Thymus (tissue), 11 donors: ENCODE results near the gene FAAH2. TPM values are rescaled to one million over a fixed set of nuclear protein-coding genes. Genes with fewer than 3 reads are reported as not detected.

Experiments used
- DNase-seq, 9 donors: peaks; one replicate each; pipeline ENCODE4 v3.0.0-alpha.2; 2013; ENCODE audit warnings: low spot score in 9 of 9, low read depth in 6 of 9, missing footprints in 1 of 9
- H3K27ac ChIP-seq, 2 donors: one replicate each; pipeline ENCODE4 v1.5.1; 2013; ENCODE audit warnings: control low read depth in 1 of 2, low read depth in 1 of 2, low read length in 1 of 2, mild to moderate bottlenecking in 1 of 2, moderate library complexity in 1 of 2
- H3K27me3 ChIP-seq, 2 donors: one replicate each; pipeline ENCODE4 v1.5.1; 2013; ENCODE audit warnings: low read length in 1 of 2; ENCODE audit not compliant: control insufficient read depth in 2 of 2, insufficient read depth in 1 of 2
- H3K36me3 ChIP-seq, 2 donors: one replicate each; pipeline ENCODE4 v1.5.1; 2013; ENCODE audit warnings: low read length in 1 of 2, mild to moderate bottlenecking in 1 of 2, moderate library complexity in 1 of 2; ENCODE audit not compliant: control insufficient read depth in 2 of 2, insufficient read depth in 2 of 2
- H3K4me1 ChIP-seq, 2 donors: one replicate each; pipeline ENCODE4 v1.5.1; 2013; ENCODE audit warnings: low read length in 2 of 2; ENCODE audit not compliant: control insufficient read depth in 2 of 2, insufficient read depth in 2 of 2
- H3K4me3 ChIP-seq, 2 donors: one replicate each; pipeline ENCODE4 v1.5.1; 2013; ENCODE audit warnings: low read length in 2 of 2, control low read depth in 1 of 2, mild to moderate bottlenecking in 1 of 2
- H3K9me3 ChIP-seq, 2 donors: one replicate each; pipeline ENCODE4 v1.5.1; 2013; ENCODE audit warnings: low read length in 1 of 2, mild to moderate bottlenecking in 1 of 2; ENCODE audit not compliant: control insufficient read depth in 2 of 2, insufficient read depth in 1 of 2
- WGBS: extraction: QIAGEN DNeasy Blood & Tissue Kit; methylation state at CpG from one replicate; pipeline ENCODE4 v1.1.7; 2013; 5-methylcytosine and 5-hydroxymethylcytosine counted together
- polyA plus RNA-seq: library from polyadenylated mRNA; stranded (reverse); fragments of 200-250 nt; gene quantifications from one replicate; pipeline ENCODE4 v1.2.3, GENCODE V29; 2013
- total RNA-seq: library from RNA; stranded (reverse); fragments of 120-200 nt; gene quantifications from one replicate; pipeline ENCODE4 v1.2.4, GENCODE V29; 2013
- donor health status: healthy.

The FAAH2 gene
- total and polyA plus RNA-seq, 2 donors = 24.5 to 34.6 TPM

DNA sequence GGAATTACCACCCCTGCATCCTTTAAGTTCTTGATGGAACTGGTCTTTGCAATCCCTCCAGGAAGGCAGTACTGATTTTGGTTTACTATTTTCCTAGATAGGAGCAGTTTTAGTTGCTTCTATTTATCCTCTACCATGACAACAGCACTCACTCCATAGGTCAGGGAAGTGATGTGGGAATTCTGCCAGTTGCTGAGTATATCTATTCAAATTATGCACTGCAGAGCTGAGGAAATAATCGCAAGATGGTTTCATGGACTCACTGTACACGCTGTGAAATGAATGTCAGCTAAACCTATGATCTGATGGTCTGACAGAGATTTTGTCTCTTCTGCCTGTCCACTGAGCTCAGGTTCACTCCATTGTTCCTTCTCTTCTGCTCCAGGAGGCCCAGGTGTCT, 135.8 kb downstream of the FAAH2 start:
- Histone ChIP-seq H3K27me3 (no peaks in the 10 kb centered on the region), H3K36me3 (no peaks in the 10 kb centered on the region), H3K27ac (no peak overlapping the region), H3K4me1 (no peaks in the 10 kb centered on the region), H3K4me3 (no peak overlapping the region), H3K9me3 (no peaks in the 10 kb centered on the region)
- no peak for DNase-seq
- 95% methylated on average over 2 of the region's 2 CpGs for WGBS

DNA sequence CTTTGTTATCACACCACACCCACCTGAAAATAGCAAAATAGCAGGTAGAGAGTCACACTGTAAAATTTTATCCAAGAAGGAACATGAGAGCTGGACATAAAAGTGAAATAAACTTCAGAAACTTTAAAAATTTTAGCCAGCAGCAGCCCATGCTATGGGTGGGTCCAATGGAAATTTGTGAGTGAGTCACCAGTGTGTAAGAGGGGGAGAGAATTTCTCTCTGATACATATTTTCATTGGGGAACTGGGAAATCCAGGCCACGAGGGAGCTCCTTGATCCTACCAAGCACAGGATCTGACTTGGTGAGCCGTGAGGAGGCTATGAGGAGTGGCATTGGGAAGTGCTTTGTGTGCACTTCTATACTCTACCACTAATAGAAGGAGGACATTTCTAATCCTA, 136.3 kb downstream of the FAAH2 start:
- H3K9me3 ChIP-seq = no peaks in the 10 kb centered on the region
- no peaks in the 10 kb centered on the region for H3K4me1 ChIP-seq
- WGBS = 98% methylated on average over 2 of the region's 2 CpGs
- DNase-seq = no peak
- H3K36me3 ChIP-seq = no peaks in the 10 kb centered on the region
- no peaks in the 10 kb centered on the region for H3K27me3 ChIP-seq
- no peak overlapping the region for H3K4me3 ChIP-seq
- no peak overlapping the region for H3K27ac ChIP-seq

DNA sequence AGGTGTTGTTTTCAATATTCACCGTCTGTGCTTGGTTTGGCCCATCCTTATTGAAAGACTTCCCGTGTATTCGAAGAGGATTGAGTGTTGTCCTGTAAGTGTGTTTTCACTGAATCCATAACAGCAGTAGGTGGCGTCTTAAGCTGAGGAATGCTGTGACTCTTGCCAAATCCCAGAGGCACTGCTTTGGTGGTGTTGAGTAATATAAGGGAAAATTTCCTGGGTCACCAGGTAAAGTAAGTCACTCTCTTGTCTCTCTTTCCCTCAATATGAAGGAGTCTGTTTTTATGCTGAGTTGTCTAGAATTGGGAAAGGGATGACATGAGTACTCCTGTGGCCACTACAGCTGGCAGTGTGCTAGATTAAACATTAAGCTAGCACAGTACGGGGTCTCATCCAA, 158.6 kb downstream of the FAAH2 start:
- H3K9me3 ChIP-seq = no peaks in the 10 kb centered on the region
- 78% methylated on average over 5 of the region's 5 CpGs for WGBS
- no peaks in the 10 kb centered on the region for H3K27me3 ChIP-seq
- no peak for DNase-seq
- H3K27ac ChIP-seq = no peak overlapping the region
- H3K36me3 ChIP-seq = no peaks in the 10 kb centered on the region
- no peaks in the 10 kb centered on the region for H3K4me1 ChIP-seq
- no peak overlapping the region for H3K4me3 ChIP-seq

DNA sequence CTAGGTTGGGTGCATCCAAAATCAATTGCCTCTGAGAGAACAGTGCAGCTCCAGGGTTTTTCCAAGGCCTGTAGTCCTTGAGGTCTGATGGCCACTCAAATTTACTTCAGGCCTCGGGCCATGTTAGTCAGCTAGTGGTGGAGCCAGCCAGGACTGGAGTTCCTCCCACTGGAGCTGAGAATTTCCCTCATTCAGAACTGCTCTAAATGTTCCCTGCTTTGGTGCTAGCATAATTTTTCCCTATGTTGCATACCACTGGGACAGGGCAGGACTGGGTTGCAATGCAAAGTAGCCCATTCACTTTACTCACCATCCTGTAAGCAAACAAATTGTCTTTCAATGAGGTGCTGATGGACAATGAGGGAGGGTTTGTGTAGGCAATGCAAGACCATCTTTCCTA, 159.3 kb downstream of the FAAH2 start:
- Histone ChIP-seq H3K9me3 (no peaks in the 10 kb centered on the region), H3K36me3 (no peaks in the 10 kb centered on the region), H3K27me3 (no peaks in the 10 kb centered on the region), H3K27ac (no peak overlapping the region), H3K4me1 (no peaks in the 10 kb centered on the region), H3K4me3 (no peak overlapping the region)
- WGBS = 88% methylated on average over 1 of the region's 1 CpG
- no peak for DNase-seq

DNA sequence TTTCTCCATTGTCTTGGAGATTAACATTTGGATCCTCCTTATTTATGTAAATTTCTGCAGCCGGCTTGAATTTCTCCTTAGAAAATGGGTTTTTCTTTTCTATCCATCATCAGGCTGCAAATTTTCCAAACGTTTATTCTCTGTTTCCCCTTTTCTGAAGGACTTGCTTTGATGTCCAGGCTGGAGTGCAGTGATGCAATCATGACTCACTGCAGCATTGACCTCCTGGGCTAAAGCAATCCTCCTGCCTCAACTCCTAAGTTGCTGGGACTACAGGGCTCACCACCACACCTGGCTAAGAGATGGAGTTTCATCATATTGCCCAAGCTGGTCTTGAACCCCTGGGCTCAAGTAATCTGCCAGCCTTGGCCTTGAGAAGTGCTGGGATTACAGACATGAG, 161.3 kb downstream of the FAAH2 start:
- 81% methylated on average over 2 of the region's 2 CpGs for WGBS

DNA sequence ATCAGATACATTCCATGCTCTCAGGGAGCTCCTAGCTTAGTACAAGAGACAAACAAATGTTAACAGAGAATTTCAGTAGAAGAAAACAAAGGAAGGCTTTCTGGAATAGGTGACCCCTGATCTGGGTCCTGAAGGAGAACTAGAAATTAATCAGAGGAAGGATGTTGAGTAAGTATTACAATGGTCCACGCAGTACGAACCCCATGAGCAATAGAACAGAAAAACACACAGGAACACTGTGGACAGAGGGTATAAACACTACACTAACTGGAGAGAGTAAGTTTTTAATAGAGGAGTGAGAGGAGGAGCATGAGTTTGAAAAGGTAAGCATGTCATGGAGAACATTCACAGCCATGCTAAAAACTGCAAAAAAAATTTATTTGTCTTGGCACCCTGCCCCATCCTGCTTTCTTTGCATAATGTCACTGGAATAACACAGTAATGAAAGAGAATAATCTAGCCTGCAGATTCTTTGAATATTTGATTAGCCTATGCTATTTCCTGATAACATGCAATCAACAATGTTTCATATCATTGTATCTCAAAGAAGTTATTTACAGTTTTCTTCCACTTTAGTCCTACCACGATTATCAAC, 165.0 kb downstream of the FAAH2 start:
- Histone ChIP-seq H3K36me3 (no peaks in the 10 kb centered on the region), H3K4me1 (no peaks in the 10 kb centered on the region), H3K9me3 (no peaks in the 10 kb centered on the region), H3K27ac (no peak overlapping the region), H3K4me3 (no peak overlapping the region), H3K27me3 (no peaks in the 10 kb centered on the region)
- 97% methylated on average over 3 of the region's 3 CpGs for WGBS
- DNase-seq = no peak

More for the DNA sequence above, 161.3 kb downstream of the FAAH2 start:
- no peaks in the 10 kb centered on the region for H3K27me3 ChIP-seq
- no peaks in the 10 kb centered on the region for H3K9me3 ChIP-seq
- H3K27ac ChIP-seq = no peak overlapping the region
- DNase-seq = no peak
- H3K36me3 ChIP-seq = no peaks in the 10 kb centered on the region
- no peaks in the 10 kb centered on the region for H3K4me1 ChIP-seq
- no peak overlapping the region for H3K4me3 ChIP-seq

DNA sequence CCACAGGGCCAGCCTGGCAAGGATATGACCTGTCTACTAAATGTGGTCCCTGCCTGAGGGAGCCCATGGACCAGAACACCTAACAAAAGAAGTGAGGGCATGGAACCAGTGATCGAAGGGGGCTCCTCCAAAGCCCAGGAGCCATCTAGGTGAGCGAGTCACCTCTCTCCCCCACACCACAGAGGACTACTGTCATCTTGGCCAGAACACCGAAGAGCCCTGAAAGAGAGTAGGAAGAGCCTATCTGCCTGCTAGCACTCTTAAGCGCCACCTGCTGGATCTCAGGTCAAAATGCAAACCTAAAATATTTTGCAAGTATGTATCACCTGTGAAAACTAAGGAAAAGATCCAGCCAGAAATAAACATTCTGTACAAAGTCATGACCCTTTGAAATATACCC, 167.4 kb downstream of the FAAH2 start:
- peaks cover 0 to 5% of the 10 kb centered on the region in 2 donors for H3K9me3 ChIP-seq
- DNase-seq = peak in 6 of 9 donors; percentile 7 to 54 (median 18)
- H3K36me3 ChIP-seq = no peaks in the 10 kb centered on the region
- no peak overlapping the region for H3K27ac ChIP-seq
- no peak overlapping the region for H3K4me3 ChIP-seq
- no peaks in the 10 kb centered on the region for H3K27me3 ChIP-seq
- WGBS = 71% methylated on average over 4 of the region's 4 CpGs
- H3K4me1 ChIP-seq = no peaks in the 10 kb centered on the region

DNA sequence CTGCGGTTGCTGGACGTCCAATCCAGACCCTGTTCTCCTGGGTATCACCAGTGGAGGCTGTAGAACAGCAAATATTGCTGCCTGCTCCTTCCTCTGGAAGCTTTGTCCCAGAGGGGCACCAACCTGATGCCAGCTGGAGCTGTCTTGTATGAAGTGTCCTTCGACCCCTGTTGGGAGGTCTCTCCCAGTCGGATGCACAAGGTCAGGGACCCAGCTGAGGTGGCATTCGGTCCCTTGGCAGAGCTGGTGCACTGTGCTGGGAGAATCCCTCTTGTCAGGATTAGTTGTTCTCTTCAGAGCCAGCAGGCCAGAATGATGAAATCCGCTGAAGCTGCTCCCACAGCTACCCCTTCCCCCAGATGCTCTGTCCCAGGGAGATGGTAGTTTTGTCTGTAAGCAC, 195.0 kb downstream of the FAAH2 start:
- Histone ChIP-seq H3K4me3 (no peak overlapping the region), H3K27ac (no peak overlapping the region), H3K4me1 (no peaks in the 10 kb centered on the region), H3K9me3 (no peaks in the 10 kb centered on the region), H3K27me3 (no peaks in the 10 kb centered on the region), H3K36me3 (no peaks in the 10 kb centered on the region)
- 96% methylated on average over 6 of the region's 6 CpGs for WGBS
- DNase-seq = no peak

DNA sequence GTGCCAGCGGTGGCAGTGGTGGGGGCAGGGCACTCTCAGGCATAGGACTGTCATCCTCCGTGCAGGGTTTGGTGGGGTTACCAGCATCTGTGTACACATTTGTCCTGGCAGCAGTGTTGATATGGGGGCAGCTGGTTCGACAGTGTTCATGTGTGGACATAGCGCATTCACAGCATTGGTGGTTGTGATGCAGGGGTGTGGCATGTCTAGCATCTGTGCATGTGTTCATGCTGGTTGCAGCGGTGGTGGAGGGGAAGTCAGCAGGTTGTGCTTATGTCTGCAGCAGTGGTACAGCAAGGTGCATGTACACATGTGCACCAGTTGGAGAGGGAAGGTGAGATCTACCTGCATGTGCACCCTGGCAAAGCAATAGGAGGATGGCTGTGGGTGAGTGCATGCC, 230.0 kb downstream of the FAAH2 start:
- no peak for DNase-seq
- no peaks in the 10 kb centered on the region for H3K36me3 ChIP-seq
- H3K4me3 ChIP-seq = no peak overlapping the region
- H3K27me3 ChIP-seq = no peaks in the 10 kb centered on the region
- H3K4me1 ChIP-seq = no peaks in the 10 kb centered on the region
- WGBS = 96% methylated on average over 5 of the region's 5 CpGs
- no peaks in the 10 kb centered on the region for H3K9me3 ChIP-seq
- H3K27ac ChIP-seq = no peak overlapping the region
